ENCODE measurements around the gene OR13H1.
"Not testable (repeated sequence)": the region's sequence is repeated elsewhere in the genome, so short reads cannot be mapped to it uniquely, and the experiment has no call there.

DNA sequence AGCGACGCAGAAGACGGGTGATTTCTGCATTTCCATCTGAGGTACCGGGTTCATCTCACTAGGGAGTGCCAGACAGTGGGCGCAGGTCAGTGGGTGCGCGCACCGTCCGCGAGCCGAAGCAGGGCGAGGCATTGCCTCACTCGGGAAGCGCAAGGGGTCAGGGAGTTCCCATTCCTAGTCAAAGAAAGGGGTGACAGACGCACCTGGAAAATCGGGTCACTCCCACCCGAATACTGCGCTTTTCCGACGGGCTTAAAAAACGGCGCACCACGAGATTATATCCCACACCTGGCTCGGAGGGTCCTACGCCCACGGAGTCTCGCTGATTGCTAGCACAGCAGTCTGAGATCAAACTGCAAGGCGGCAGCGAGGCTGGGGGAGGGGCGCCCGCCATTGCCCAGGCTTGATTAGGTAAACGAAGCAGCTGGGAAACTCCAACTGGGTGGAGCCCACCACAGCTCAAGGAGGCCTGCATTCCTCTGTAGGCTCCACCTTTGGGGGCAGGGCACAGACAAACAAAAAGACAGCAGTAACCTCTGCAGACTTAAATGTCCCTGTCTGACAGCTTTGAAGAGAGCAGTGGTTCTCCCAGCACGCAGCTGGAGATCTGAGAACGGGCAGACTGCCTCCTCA lies 35.0 kb downstream of the OR13H1 start:
- TF ChIP-seq, protein P1, sequence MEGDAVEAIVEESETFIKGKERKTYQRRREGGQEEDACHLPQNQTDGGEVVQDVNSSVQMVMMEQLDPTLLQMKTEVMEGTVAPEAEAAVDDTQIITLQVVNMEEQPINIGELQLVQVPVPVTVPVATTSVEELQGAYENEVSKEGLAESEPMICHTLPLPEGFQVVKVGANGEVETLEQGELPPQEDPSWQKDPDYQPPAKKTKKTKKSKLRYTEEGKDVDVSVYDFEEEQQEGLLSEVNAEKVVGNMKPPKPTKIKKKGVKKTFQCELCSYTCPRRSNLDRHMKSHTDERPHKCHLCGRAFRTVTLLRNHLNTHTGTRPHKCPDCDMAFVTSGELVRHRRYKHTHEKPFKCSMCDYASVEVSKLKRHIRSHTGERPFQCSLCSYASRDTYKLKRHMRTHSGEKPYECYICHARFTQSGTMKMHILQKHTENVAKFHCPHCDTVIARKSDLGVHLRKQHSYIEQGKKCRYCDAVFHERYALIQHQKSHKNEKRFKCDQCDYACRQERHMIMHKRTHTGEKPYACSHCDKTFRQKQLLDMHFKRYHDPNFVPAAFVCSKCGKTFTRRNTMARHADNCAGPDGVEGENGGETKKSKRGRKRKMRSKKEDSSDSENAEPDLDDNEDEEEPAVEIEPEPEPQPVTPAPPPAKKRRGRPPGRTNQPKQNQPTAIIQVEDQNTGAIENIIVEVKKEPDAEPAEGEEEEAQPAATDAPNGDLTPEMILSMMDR (conservative IDR thresholded peaks at IDR 0.05; ENCODE audit: low read length), result not testable (repeated sequence)
- not testable (repeated sequence) for TF ChIP-seq EZH2phosphoT487 (IDR thresholded peaks at IDR 0.05; ENCODE audit: borderline replicate concordance, low read depth, low read length)
